ENCODE results near the gene THG1L.

The THG1L gene

GRCh38 chr5:157729858-157730257 is 1.4 kb upstream of the THG1L start:
- no peak for DNase-seq

- DNase-seq, result no peak
These were observed 334 bp upstream of the THG1L start for GRCh38 chr5:157730900-157731271.

GRCh38 chr5:157732130-157732514 is 902 bp downstream of the THG1L start:
- no peak for DNase-seq

- DNase-seq, result no peak
These were observed 1.5 kb downstream of the THG1L start for GRCh38 chr5:157732596-157733262.

- no peak for DNase-seq
These were observed 3.2 kb downstream of the THG1L start for GRCh38 chr5:157734436-157734835.

- DNase-seq, result no peak
These were observed 4.8 kb downstream of the THG1L start for GRCh38 chr5:157735991-157736390.

GRCh38 chr5:157739388-157740228 is 8.4 kb downstream of the THG1L start:
- DNase-seq, result no peak

- DNase-seq, result peak in 1 of 2 experiments; percentile 40
These were observed 9.0 kb downstream of the THG1L start for GRCh38 chr5:157740229-157740610.

GRCh38 chr5:157741131-157741530 is 9.9 kb downstream of the THG1L start:
- DNase-seq, result no peak

GRCh38 chr5:157743163-157744050 is 12.2 kb downstream of the THG1L start, which contains the start of gene LSM11:
Gene LSM11, plus strand, starts transcription at chr5:157743712. Its CDS starts 39 bp downstream, at chr5:157743751.
- peak; percentile 60 to 80 for DNase-seq

GRCh38 chr5:157744051-157745011 is 13.1 kb downstream of the THG1L start:
- peak; percentile 65 to 89 for DNase-seq

- DNase-seq, result peak; percentile 48 to 89
These were observed 13.8 kb downstream of the THG1L start for GRCh38 chr5:157745041-157745456.

- DNase-seq, result no peak
These were observed 16.0 kb downstream of the THG1L start for GRCh38 chr5:157747173-157747740.

- no peak for DNase-seq
These were observed 16.8 kb downstream of the THG1L start for GRCh38 chr5:157747766-157748700.

- no peak for DNase-seq
These were observed 17.7 kb downstream of the THG1L start for GRCh38 chr5:157748760-157749461.

- DNase-seq, result no peak
These were observed 18.2 kb downstream of the THG1L start for GRCh38 chr5:157749462-157749799.

- DNase-seq, result no peak
These were observed 19.1 kb downstream of the THG1L start for GRCh38 chr5:157750320-157750719.

- no peak for DNase-seq
These were observed 24.9 kb downstream of the THG1L start for GRCh38 chr5:157756122-157756521.

GRCh38 chr5:157758706-157759105 is 27.5 kb downstream of the THG1L start:
- DNase-seq, result no peak
